ENCODE results near the gene TM9SF3. TPM values are rescaled to one million over a fixed set of nuclear protein-coding genes. Genes with fewer than 3 reads are reported as not detected.
"Not testable (repeated sequence)": the region's sequence is repeated elsewhere in the genome, so short reads cannot be mapped to it uniquely, and the experiment has no call there.

The TM9SF3 gene
- total RNA-seq, 6 donors from 2014 or later = 30.4 to 112 (median 80.8) TPM

GRCh38 chr10:96578022-96578421, 8.8 kb downstream of the TM9SF3 start:
- WGBS, 2 donors = 82 to 87% methylated on average over 4 of the region's 4 CpGs
- Histone ChIP-seq H3K27ac (no peak overlapping the region), H3K27me3 (no peaks in the 10 kb centered on the region), H3K4me1 (peaks cover 26 to 55% (median 35%) of the 10 kb centered on the region in 4 donors), H3K4me3 (no peak overlapping the region), H3K9me3 (no peaks in the 10 kb centered on the region), H3K36me3 (peaks cover 0 to 15% (median 0%) of the 10 kb centered on the region in 4 donors)
- TF ChIP-seq POLR2AphosphoS5 (IDR thresholded peaks at IDR 0.05) = no peak
- no peak for TF ChIP-seq EP300 (IDR thresholded peaks at IDR 0.05)
- TF ChIP-seq, protein P1, sequence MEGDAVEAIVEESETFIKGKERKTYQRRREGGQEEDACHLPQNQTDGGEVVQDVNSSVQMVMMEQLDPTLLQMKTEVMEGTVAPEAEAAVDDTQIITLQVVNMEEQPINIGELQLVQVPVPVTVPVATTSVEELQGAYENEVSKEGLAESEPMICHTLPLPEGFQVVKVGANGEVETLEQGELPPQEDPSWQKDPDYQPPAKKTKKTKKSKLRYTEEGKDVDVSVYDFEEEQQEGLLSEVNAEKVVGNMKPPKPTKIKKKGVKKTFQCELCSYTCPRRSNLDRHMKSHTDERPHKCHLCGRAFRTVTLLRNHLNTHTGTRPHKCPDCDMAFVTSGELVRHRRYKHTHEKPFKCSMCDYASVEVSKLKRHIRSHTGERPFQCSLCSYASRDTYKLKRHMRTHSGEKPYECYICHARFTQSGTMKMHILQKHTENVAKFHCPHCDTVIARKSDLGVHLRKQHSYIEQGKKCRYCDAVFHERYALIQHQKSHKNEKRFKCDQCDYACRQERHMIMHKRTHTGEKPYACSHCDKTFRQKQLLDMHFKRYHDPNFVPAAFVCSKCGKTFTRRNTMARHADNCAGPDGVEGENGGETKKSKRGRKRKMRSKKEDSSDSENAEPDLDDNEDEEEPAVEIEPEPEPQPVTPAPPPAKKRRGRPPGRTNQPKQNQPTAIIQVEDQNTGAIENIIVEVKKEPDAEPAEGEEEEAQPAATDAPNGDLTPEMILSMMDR (IDR thresholded peaks at IDR 0.05) = no peak
- no peak for TF ChIP-seq POLR2A (IDR thresholded peaks at IDR 0.05)
- ATAC-seq (ENCODE audit: low FRiP score in 2 of 2) (no peak), DNase-seq (no peak)

- H3K4me1 ChIP-seq = peaks cover 20 to 45% (median 29%) of the 10 kb centered on the region in 4 donors
- TF ChIP-seq POLR2AphosphoS5 (IDR thresholded peaks at IDR 0.05) = no peak
- TF ChIP-seq, protein P1 (IDR thresholded peaks at IDR 0.05) = no peak
- TF ChIP-seq EP300 (IDR thresholded peaks at IDR 0.05) = no peak
- TF ChIP-seq POLR2A (IDR thresholded peaks at IDR 0.05) = no peak
- H3K27me3 ChIP-seq = no peaks in the 10 kb centered on the region
- WGBS, 2 donors = 81 to 83% methylated on average over 1 of the region's 1 CpG
- DNase-seq = no peak
- H3K36me3 ChIP-seq = peaks cover 0 to 15% (median 0%) of the 10 kb centered on the region in 4 donors
- no peak overlapping the region for H3K4me3 ChIP-seq
- no peak overlapping the region for H3K27ac ChIP-seq
- no peak for ATAC-seq (ENCODE audit: low FRiP score in 2 of 2)
- H3K9me3 ChIP-seq = no peaks in the 10 kb centered on the region
These were observed 9.7 kb downstream of the TM9SF3 start for GRCh38 chr10:96577069-96577468.

- H3K9me3 ChIP-seq = no peaks in the 10 kb centered on the region
- no peak overlapping the region for H3K27ac ChIP-seq
- peaks cover 18 to 39% (median 27%) of the 10 kb centered on the region in 4 donors for H3K4me1 ChIP-seq
- ATAC-seq (ENCODE audit: low FRiP score in 2 of 2) (no peak), DNase-seq (no peak)
- H3K4me3 ChIP-seq = no peak overlapping the region
- H3K27me3 ChIP-seq = no peaks in the 10 kb centered on the region
- peaks cover 0 to 15% (median 0%) of the 10 kb centered on the region in 4 donors for H3K36me3 ChIP-seq
- 26 to 45% methylated on average over 1 of the region's 1 CpG for WGBS, 2 donors
- TF ChIP-seq EP300 (IDR thresholded peaks at IDR 0.05) = no peak
- TF ChIP-seq POLR2A (IDR thresholded peaks at IDR 0.05) = no peak
- TF ChIP-seq, protein P1 (IDR thresholded peaks at IDR 0.05) = no peak
- no peak for TF ChIP-seq POLR2AphosphoS5 (IDR thresholded peaks at IDR 0.05)
These were observed 10.4 kb downstream of the TM9SF3 start for GRCh38 chr10:96576277-96576980.

DNA sequence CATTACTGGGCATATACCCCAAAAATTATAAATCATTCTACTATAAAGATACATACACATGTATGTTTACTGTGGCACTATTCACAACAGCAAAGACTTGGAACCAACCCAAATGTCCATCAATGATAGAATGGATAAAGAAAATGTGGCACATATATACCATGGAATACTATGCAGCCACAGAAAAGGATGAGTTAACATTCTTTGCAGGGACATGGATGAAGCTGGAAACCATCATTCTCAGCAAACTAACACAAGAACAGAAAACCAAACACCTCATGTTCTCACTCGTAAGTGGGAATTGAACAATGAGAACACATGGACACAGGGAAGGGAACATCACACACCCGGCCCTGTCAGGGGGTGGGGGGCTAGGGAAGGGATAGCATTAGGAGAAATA, 12.2 kb downstream of the TM9SF3 start:
- H3K4me3 ChIP-seq; H3K9me3 ChIP-seq; H3K27ac ChIP-seq; H3K27me3 ChIP-seq; ATAC-seq (ENCODE audit: low FRiP score in 2 of 2); DNase-seq: not testable (repeated sequence)
- WGBS, 2 donors = 97 to 100% methylated on average over 2 of the region's 2 CpGs
- Histone ChIP-seq H3K36me3 (peaks cover 0 to 18% (median 0%) of the 10 kb centered on the region in 4 donors), H3K4me1 (peaks cover 11 to 30% (median 20%) of the 10 kb centered on the region in 4 donors)

GRCh38 chr10:96573036-96573435, 13.8 kb downstream of the TM9SF3 start:
- Histone ChIP-seq H3K4me1 (peaks cover 11 to 26% (median 22%) of the 10 kb centered on the region in 4 donors), H3K4me3 (no peak overlapping the region), H3K27me3 (no peaks in the 10 kb centered on the region), H3K9me3 (no peaks in the 10 kb centered on the region), H3K27ac (no peak overlapping the region), H3K36me3 (peaks cover 0 to 22% (median 0%) of the 10 kb centered on the region in 4 donors)
- 90% methylated on average over 5 of the region's 5 CpGs for WGBS, 2 donors
- ATAC-seq (ENCODE audit: low FRiP score in 2 of 2) (no peak), DNase-seq (no peak)
- TF ChIP-seq POLR2AphosphoS5 (IDR thresholded peaks at IDR 0.05) (no peak), EP300 (IDR thresholded peaks at IDR 0.05) (no peak), POLR2A (IDR thresholded peaks at IDR 0.05) (no peak)
- TF ChIP-seq, protein P1 (IDR thresholded peaks at IDR 0.05) = no peak
